ENCODE measurements around the gene NUP160.
"Not testable (repeated sequence)": the region's sequence is repeated elsewhere in the genome, so short reads cannot be mapped to it uniquely, and the experiment has no call there.

Gene NUP160

GRCh38 chr11:47847892-47848699, at the start of gene NUP160:
Gene NUP160, minus strand, starts transcription at chr11:47848350. Its CDS starts 32 bp downstream, at chr11:47848318.
- peak in 1 of 2 experiments; percentile 66 for DNase-seq

GRCh38 chr11:47896199-47896598, 48.0 kb upstream of the NUP160 start:
- no peak for DNase-seq

- no peak for DNase-seq
Measured at GRCh38 chr11:47895035-47895434, 46.9 kb upstream of the NUP160 start.

GRCh38 chr11:47892546-47893276, 44.6 kb upstream of the NUP160 start:
- not testable (repeated sequence) for DNase-seq

- no peak for DNase-seq
Measured at GRCh38 chr11:47891886-47892285, 43.7 kb upstream of the NUP160 start.

- no peak for DNase-seq
Measured at GRCh38 chr11:47889714-47890441, 41.7 kb upstream of the NUP160 start.

GRCh38 chr11:47887910-47888569, 39.9 kb upstream of the NUP160 start:
- no peak for DNase-seq

GRCh38 chr11:47886096-47886495, 37.9 kb upstream of the NUP160 start:
- DNase-seq = no peak

GRCh38 chr11:47882437-47882836, 34.3 kb upstream of the NUP160 start:
- not testable (repeated sequence) for DNase-seq

GRCh38 chr11:47881145-47881544, 33.0 kb upstream of the NUP160 start:
- no peak for DNase-seq

GRCh38 chr11:47879259-47880158, 31.4 kb upstream of the NUP160 start:
- no peak for DNase-seq

- DNase-seq = not testable (repeated sequence)
Measured at GRCh38 chr11:47875858-47876257, 27.7 kb upstream of the NUP160 start.

- no peak for DNase-seq
Measured at GRCh38 chr11:47870404-47870803, 22.3 kb upstream of the NUP160 start.

GRCh38 chr11:47869544-47870393, 21.6 kb upstream of the NUP160 start:
- peak in 1 of 2 experiments; percentile 25 for DNase-seq

- no peak for DNase-seq
Measured at GRCh38 chr11:47867823-47868222, 19.7 kb upstream of the NUP160 start.

GRCh38 chr11:47866892-47867291, 18.7 kb upstream of the NUP160 start:
- not testable (repeated sequence) for DNase-seq

GRCh38 chr11:47864901-47865300, 16.8 kb upstream of the NUP160 start:
- DNase-seq = no peak

- DNase-seq = no peak
Measured at GRCh38 chr11:47863898-47864430, 15.8 kb upstream of the NUP160 start.

- DNase-seq = peak in 1 of 2 experiments; percentile 39
Measured at GRCh38 chr11:47863189-47863897, 15.2 kb upstream of the NUP160 start.

- DNase-seq = no peak
Measured at GRCh38 chr11:47861728-47862127, 13.6 kb upstream of the NUP160 start.
